Right atrium auricular region (tissue), 2 donors: ENCODE results near the gene RPL35A. TPM values are rescaled to one million over a fixed set of nuclear protein-coding genes. Genes with fewer than 3 reads are reported as not detected.

Experiments
- DNase-seq: peaks from one replicate; pipeline ENCODE4 v3.0.0-alpha.2; 2019; ENCODE audit warnings: low spot score
- H3K27ac ChIP-seq, 2 donors: fragments of 200-600 bp; sonication (generic); 1 replicate in 1 of 2; 2 replicates in 1 of 2; pipeline ENCODE4 v1.5.1; 2016 to 2019
- H3K27me3 ChIP-seq, 2 donors: fragments of 200-600 bp; sonication (generic); one replicate each; pipeline versions ENCODE4 v1.5.1 to v1.6.0; 2017 to 2019
- H3K36me3 ChIP-seq: fragments of 200-600 bp; sonication (generic); one replicate; pipeline ENCODE4 v1.5.1; 2016
- H3K4me1 ChIP-seq, 2 donors: fragments of 200-600 bp; sonication (generic); one replicate each; pipeline versions ENCODE4 v1.5.1 to v1.6.0; 2017 to 2019
- H3K4me3 ChIP-seq, 2 donors: fragments of 200-600 bp; sonication (generic); 1 replicate in 1 of 2; 2 replicates in 1 of 2; pipeline ENCODE4 v1.5.1; 2017 to 2019; ENCODE audit warnings: mild to moderate bottlenecking in 1 of 2, moderate library complexity in 1 of 2
- H3K9me3 ChIP-seq, 2 donors: fragments of 200-600 bp; sonication (generic); one replicate each; pipeline ENCODE4 v1.5.1; 2019
- total RNA-seq, 2 donors: library from RNA; depleted of rRNA; stranded (reverse); fragments of >200 nt; gene quantifications; one replicate each; pipeline ENCODE4 v1.1.0, GENCODE V29; 2016
- TF ChIP-seq, protein P1 (sequence below), 2 donors: fragments of 200-600 bp; sonication (generic); IDR thresholded peaks; one replicate each; pipeline ENCODE4 v1.5.1; 2019; ENCODE audit warnings: antibody characterized with exemption in 2 of 2

The RPL35A gene
- total RNA-seq, 2 donors from 2014 or later, result 415 to 477 TPM

DNA sequence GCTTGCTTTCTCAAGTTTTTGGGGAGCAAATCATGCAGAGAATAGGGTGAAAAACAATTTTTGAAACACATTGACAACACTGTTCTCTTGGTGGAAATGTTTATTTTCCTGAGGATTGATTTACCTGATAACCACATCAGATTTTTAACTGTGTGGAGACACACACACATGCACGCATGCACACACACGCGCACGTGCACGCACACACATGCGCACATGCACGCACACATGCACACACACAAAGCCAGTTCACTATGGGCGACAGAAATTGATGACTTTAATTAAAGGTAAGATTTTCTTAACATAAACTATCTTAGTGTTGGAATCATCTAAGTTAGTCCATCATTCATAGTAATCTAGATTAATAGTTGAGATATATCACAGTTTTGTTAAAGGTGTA, 25.3 kb downstream of the RPL35A start:
- no peak overlapping the region for H3K4me3 ChIP-seq
- H3K27ac ChIP-seq, result no peak overlapping the region
- no peaks in the 10 kb centered on the region for H3K4me1 ChIP-seq
- peaks cover 9% of the 10 kb centered on the region for H3K36me3 ChIP-seq
- H3K9me3 ChIP-seq, result peaks cover 0 to 9% of the 10 kb centered on the region in 2 donors
- TF ChIP-seq, protein P1, sequence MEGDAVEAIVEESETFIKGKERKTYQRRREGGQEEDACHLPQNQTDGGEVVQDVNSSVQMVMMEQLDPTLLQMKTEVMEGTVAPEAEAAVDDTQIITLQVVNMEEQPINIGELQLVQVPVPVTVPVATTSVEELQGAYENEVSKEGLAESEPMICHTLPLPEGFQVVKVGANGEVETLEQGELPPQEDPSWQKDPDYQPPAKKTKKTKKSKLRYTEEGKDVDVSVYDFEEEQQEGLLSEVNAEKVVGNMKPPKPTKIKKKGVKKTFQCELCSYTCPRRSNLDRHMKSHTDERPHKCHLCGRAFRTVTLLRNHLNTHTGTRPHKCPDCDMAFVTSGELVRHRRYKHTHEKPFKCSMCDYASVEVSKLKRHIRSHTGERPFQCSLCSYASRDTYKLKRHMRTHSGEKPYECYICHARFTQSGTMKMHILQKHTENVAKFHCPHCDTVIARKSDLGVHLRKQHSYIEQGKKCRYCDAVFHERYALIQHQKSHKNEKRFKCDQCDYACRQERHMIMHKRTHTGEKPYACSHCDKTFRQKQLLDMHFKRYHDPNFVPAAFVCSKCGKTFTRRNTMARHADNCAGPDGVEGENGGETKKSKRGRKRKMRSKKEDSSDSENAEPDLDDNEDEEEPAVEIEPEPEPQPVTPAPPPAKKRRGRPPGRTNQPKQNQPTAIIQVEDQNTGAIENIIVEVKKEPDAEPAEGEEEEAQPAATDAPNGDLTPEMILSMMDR (IDR thresholded peaks at IDR 0.05), result no peak
- no peak for DNase-seq
- no peaks in the 10 kb centered on the region for H3K27me3 ChIP-seq

DNA sequence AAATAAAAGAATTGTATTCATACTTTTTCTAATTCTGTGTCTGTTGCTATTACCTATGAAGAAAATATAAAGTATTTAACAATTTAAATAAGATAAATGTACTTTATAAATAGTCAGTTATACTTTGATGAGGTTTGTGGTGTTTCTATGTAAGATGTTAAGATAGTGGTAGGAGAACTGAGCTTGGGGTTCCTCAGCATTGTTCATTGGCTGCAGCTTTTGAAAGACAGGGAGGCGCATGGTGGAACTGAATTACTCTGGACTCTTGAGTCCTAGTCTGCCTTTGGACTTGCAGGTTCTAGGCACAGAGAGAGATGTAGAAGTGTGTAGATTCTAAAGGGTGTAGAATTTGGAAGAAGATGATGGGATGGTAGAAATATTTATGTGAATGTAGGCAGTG, 33.1 kb downstream of the RPL35A start:
- H3K4me1 ChIP-seq, result no peaks in the 10 kb centered on the region
- no peak overlapping the region for H3K4me3 ChIP-seq
- no peaks in the 10 kb centered on the region for H3K27me3 ChIP-seq
- no peak overlapping the region for H3K27ac ChIP-seq
- H3K9me3 ChIP-seq, result no peaks in the 10 kb centered on the region
- H3K36me3 ChIP-seq, result no peaks in the 10 kb centered on the region
- no peak for DNase-seq
- TF ChIP-seq, protein P1 (IDR thresholded peaks at IDR 0.05), result no peak

DNA sequence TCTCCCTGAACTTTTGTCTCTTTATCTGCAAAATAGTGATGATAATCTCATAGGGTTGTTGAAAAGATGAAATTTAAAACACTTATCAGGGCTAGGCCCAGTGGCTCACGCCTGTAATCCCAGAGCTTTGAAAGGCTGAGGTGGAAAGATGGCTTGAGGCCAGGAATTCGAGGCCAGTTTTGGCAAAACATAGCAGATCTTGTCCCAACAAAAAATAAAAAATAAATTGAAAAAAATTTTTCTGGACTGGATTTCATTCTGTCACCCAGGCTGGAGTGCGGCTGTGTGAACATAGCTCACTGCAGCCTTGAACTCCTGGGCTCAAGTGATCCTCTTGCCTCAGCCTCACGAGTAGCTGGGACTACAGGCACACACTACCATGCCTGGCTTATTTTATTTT, 39.7 kb downstream of the RPL35A start:
- no peak for DNase-seq
- TF ChIP-seq, protein P1 (IDR thresholded peaks at IDR 0.05), result no peak

DNA sequence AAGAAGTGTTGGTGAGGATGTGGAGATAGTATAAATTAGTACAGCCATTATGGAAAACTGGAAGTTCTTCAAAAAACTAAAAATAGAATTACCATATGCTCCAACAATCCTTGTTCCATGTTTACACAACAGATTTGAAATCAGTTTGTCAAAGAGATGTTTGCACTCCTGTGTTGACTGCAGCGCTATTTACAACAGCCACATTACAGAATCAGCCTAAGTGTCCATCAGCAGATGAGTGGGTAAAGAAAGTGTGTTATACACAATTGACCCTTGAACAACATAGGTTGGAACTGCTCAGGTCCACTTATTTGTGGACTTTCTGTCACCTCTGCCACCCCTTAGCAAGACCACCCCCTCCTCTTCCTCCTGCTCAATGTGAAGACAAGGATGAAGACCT, 44.7 kb downstream of the RPL35A start:
- Histone ChIP-seq H3K4me1 (no peaks in the 10 kb centered on the region), H3K4me3 (no peak overlapping the region), H3K36me3 (peaks cover 7% of the 10 kb centered on the region), H3K9me3 (no peaks in the 10 kb centered on the region), H3K27ac (no peak overlapping the region), H3K27me3 (no peaks in the 10 kb centered on the region)
- TF ChIP-seq, protein P1 (IDR thresholded peaks at IDR 0.05), result no peak
- DNase-seq, result no peak

More for the DNA sequence above, 39.7 kb downstream of the RPL35A start:
- no peaks in the 10 kb centered on the region for H3K9me3 ChIP-seq
- peaks cover 7% of the 10 kb centered on the region for H3K36me3 ChIP-seq
- H3K4me1 ChIP-seq, result no peaks in the 10 kb centered on the region
- no peak overlapping the region for H3K4me3 ChIP-seq
- no peaks in the 10 kb centered on the region for H3K27me3 ChIP-seq
- no peak overlapping the region for H3K27ac ChIP-seq

DNA sequence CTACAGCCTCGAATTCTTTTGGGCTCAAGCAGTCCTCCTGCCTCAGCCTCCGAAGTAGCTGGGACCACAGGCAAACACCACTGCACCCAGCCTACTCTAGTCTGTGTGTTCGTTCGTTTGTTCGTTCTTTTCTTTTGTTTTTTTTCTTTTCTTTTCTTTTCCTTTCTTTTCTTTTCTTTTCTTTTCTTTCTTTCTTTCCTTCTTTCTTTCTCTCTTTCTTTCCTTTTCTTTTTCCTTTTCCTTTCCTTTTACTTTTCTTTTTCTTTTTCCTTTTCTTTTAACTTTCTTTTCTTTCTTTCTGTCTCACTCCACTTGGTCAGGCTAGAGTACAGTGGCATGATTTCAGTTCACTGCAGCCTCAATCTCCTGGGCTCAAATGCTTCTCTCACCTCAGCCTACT, 46.9 kb downstream of the RPL35A start:
- H3K36me3 ChIP-seq, result no peaks in the 10 kb centered on the region
- no peaks in the 10 kb centered on the region for H3K27me3 ChIP-seq
- TF ChIP-seq, protein P1 (IDR thresholded peaks at IDR 0.05), result no peak
- H3K27ac ChIP-seq, result no peak overlapping the region
- no peaks in the 10 kb centered on the region for H3K4me1 ChIP-seq
- DNase-seq, result no peak
- no peaks in the 10 kb centered on the region for H3K9me3 ChIP-seq
- H3K4me3 ChIP-seq, result no peak overlapping the region

DNA sequence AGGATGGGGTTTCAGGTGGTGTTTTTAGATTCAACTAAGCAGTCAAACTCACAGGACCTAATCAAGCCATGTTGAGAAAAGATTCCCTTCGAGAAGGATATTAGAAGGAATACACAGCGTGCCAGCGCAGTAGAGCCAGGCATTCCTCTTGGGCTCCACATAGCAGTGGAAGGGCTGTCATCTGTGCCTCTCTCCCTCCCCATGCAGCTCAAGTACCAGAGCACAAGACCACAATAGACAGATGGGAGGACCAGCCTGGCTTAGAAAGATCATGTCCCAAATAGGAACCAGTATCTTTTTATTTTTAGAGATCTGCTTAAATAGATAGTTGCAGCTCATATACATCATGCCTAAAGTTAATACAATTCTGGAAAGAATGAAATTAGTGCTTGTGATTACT, 47.9 kb downstream of the RPL35A start:
- Histone ChIP-seq H3K9me3 (no peaks in the 10 kb centered on the region), H3K27ac (no peak overlapping the region), H3K4me1 (no peaks in the 10 kb centered on the region), H3K4me3 (no peak overlapping the region), H3K27me3 (no peaks in the 10 kb centered on the region), H3K36me3 (no peaks in the 10 kb centered on the region)
- TF ChIP-seq, protein P1 (IDR thresholded peaks at IDR 0.05), result no peak
- DNase-seq, result no peak
